Measurements from ENCODE around the gene GTF2A2.

- TF ChIP-seq CTCF (IDR thresholded peaks at IDR 0.05) = no peak
- TF ChIP-seq POLR2AphosphoS5 (IDR thresholded peaks at IDR 0.05) = peak in 1 of 3 donors; percentile 33
- TF ChIP-seq EP300 (IDR thresholded peaks at IDR 0.05) = no peak
- no peak for TF ChIP-seq POLR2A (IDR thresholded peaks at IDR 0.05)
Observed at GRCh38 chr15:59688423-59688781, 31.1 kb upstream of the GTF2A2 start.

Data from stomach (tissue), 4 donors.